Measurements from ENCODE around the gene TUSC2.

The TUSC2 gene

GRCh38 chr3:50275996-50276761 is 51.8 kb downstream of the TUSC2 start:
- DNase-seq (ENCODE audit: extremely low read depth in 1 of 2, low read depth in 1 of 2): no peak

GRCh38 chr3:50275141-50275995 is 52.7 kb downstream of the TUSC2 start:
- no peak for DNase-seq (ENCODE audit: extremely low read depth in 1 of 2, low read depth in 1 of 2)

All from stimulated activated CD8-positive, alpha-beta memory T cell treated with anti-CD3 and anti-CD28 coated beads, Interleukin-7, amount 100 ng/mL, for 48 hours (primary cell).